Measurements from ENCODE around the gene KLHL17.

KLHL17 gene

DNA sequence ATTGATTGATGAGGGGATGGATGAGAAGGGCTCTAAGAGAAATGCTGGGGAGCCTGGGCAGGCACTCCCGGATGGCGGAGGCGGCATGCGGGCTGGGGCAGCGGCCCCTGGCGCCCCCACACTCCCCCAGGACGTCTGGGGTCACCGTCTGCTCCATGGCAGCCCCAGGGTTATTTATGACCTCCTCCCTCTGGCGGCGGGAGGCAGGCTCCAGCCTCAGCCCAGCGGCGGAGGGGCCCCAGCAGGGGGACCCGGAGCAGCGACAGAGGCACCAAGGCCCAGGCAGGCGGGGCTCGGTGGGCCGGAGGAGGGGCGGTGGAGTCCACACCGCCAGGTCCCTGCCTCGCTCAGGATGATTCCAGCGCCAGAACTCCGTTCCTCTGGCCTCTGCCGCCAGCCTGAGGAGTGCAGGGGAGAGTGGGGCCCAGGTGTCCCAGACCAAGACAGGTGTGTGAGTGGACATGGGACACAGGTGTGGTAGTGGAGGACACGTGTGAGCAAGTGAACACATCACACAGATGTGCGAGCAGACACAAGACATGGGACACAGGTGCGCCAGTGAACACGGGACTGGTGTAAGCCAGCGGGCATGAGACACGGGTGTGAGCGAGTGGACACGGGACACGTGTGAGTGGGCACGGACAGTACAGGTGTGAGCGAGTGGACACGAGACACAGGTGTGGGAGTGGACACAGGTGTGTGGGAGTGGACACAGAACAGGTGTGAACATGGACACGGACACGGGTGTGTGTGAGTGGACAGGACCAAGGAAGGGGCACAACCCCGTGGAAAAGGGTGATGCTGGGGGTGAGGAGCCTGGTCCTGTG lies 39.2 kb upstream of the KLHL17 start:
- in situ Hi-C loops (cut with MboI; ENCODE audit: low sequenced_read_pairs), result no loop called here

DNA sequence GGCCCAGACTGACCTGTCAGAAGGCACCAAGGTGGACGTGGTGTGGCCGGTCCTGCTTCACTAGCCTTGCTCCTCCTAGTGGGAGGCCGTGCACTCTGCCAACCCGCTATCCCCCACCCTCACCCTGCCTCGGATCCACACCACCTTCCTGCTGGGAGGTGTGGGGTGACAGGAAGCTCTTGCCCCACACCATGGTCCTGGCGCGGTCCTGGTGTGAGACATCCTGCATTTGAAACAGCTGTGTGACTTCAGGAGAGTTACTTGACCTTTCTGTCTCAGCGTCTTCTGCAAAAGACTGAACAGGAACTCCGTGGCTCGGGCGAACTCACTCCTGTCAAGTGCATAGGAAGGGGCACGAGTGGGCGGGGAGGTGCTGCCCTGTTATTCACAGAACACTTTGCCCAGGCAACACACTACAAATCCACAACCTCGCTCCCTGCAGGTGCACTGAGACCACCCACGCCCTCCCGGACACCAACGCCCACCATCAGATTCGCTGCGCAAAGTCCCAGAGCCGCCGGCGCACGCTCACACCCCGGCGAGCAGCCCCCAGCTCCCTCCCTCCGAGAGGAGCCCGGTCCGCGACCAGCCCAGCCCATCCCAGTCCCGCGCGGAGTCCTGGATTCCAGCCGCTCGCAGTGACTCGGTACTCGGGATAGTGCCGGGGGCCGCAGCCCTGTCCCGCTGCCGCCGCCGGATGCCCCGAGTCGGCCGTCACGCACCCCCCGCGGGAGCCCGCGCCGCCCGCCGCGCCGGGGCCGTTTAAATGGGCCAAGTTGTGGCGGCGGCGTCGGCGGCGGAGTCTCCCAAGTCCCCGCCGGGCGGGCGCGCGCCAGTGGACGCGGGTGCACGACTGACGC lies 37.0 kb upstream of the KLHL17 start, which contains the start of gene SAMD11:
Gene SAMD11 (plus strand): TSS at position 793 of the 860 bp plus-strand sequence. CDS start 509 bp downstream, outside the sequence.
- in situ Hi-C loops (cut with MboI; ENCODE audit: low sequenced_read_pairs), result no loop called here

DNA sequence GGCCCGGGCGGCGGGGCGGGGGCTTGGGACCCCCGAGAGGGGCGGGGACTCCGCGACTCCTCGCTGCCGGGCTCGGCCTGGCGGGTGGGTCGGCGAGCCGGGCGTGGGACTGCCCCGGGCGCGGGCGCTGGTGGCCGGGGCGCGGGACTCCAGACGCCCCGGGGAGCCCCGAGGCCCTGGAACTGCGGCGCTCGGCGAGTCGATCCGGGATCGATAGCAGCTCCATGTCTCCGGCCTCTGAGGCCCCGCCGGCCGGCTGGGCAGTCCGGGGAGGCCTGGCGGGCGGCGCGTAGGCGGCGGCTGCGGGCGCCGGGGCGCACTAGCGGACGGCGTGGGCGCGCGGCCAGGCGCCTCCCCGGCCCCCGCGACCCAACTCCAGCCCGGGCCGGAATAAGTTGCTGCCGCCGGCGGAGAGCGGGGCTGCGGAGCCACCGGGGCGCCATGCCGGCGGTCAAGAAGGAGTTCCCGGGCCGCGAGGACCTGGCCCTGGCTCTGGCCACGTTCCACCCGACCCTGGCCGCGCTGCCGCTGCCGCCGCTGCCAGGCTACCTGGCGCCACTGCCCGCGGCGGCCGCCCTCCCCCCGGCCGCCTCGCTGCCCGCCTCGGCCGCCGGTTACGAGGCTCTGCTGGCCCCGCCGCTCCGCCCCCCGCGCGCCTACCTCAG lies 36.3 kb upstream of the KLHL17 start:
- in situ Hi-C loops (cut with MboI; ENCODE audit: low sequenced_read_pairs), result no loop called here

DNA sequence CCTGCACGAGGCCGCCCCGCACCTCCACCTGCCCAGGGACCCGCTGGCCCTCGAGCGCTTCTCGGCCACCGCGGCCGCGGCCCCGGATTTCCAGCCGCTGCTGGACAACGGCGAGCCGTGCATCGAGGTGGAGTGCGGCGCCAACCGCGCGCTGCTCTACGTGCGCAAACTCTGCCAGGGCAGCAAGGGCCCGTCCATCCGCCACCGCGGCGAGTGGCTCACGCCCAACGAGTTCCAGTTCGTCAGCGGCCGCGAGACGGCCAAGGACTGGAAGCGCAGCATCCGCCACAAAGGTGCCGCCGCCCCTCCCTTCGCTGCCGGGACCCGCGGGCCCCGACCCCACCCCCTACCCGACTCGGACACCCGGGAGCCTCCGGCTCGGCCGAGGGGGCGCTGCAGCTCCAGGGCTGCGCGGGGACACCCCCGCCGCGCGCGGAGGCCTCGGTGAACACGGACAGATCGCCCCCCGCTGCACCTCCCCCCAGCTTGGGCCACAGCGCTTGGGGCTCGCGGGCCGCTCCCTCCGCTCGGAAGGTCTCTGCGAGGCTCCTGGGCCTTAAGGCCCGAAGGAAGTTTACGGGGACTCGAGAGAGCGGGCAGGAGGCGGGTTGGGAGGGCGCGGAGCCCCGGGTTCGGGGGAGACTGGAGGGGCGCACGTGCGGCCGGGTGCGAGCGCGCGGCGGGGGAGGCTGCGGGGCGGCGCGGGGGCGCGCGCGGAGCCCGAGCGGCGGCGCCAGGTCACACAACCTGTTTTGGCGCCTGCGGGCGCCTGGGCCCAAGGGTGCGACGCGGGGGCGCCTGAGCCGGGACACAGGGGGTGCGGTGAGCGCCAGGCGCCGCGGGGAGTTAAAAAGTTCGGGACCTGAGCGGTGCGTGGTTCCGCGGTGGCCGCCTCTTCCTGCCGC lies 35.5 kb upstream of the KLHL17 start:
- in situ Hi-C loops (cut with MboI; ENCODE audit: low sequenced_read_pairs), result no loop called here

DNA sequence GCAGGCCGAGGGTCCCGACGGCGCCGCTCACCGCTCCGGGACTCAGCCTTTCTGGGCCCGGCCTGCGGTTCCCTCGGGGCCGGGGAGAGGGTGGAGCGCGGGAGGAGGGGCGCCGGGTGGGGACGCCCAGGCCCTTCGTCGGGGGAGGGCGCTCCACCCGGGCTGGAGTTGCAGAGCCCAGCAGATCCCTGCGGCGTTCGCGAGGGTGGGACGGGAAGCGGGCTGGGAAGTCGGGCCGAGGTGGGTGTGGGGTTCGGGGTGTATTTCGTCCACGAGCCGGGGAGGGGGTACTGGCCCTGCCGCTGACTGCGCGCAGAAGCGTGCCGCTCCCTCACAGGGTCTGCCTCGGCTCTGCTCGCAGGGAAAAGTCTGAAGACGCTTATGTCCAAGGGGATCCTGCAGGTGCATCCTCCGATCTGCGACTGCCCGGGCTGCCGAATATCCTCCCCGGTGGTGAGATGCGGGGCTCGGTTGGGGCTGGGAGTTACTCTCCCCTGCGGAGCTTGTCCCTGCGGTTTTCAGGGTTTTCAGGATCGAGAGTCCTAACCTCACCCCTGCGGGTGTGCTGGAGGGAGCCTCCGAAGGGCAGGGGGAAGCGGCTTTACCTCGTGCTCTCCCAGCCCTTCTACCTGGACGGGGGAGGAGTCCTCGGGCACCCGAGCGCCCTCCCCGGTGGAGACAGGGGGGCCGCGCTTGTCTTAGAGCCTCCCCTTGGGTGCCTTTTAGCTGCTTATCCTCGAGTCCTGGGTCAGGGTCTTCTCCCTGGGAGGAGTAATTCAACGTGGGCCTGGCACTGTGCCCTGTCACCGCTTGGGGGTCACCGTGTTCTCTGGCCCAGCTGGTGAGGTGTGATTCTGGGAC lies 34.6 kb upstream of the KLHL17 start:
- in situ Hi-C loops (cut with MboI; ENCODE audit: low sequenced_read_pairs), result no loop called here

DNA sequence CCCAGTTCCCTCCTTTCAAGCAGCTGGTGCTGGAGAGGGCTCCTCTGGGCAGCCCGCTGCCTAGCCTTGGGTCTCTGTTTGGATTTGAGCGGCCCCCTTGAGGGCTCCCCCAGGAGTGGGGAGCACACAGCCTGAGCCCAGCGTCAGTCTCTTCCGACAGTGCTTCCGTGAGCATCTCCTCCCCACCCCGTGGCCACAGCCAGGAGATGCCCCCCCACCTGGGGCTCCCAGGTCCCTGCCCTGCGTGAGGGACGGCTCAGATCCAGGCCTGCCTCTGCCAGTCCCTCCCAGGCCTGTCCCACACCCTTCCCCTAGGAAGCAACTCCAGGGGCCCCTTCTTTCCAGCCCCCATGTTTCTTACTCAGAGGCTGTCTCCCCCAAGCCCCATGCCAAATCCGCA lies 33.1 kb upstream of the KLHL17 start:
- in situ Hi-C loops (cut with MboI; ENCODE audit: low sequenced_read_pairs), result no loop called here

DNA sequence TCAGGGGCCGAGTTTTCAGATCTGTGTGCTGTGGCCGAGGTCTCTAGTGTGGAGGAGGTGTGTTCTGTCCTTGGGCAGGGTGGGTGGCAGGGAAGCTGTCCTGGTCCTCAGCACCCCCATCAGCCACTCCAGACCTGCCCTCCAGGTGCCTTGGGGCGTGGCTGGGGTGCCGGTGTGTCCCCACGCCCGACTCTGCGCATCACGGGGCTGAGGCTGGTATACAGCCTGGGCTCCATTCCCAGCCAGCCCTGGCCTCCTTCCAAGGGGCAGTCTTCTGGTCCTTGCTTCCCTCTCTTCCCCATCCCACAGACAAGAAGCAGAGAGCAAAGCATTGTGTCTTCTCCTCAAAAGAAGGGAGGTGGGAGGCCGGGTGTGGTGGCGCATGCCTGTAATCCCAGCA lies 32.6 kb upstream of the KLHL17 start:
- in situ Hi-C loops (cut with MboI; ENCODE audit: low sequenced_read_pairs), result no loop called here

DNA sequence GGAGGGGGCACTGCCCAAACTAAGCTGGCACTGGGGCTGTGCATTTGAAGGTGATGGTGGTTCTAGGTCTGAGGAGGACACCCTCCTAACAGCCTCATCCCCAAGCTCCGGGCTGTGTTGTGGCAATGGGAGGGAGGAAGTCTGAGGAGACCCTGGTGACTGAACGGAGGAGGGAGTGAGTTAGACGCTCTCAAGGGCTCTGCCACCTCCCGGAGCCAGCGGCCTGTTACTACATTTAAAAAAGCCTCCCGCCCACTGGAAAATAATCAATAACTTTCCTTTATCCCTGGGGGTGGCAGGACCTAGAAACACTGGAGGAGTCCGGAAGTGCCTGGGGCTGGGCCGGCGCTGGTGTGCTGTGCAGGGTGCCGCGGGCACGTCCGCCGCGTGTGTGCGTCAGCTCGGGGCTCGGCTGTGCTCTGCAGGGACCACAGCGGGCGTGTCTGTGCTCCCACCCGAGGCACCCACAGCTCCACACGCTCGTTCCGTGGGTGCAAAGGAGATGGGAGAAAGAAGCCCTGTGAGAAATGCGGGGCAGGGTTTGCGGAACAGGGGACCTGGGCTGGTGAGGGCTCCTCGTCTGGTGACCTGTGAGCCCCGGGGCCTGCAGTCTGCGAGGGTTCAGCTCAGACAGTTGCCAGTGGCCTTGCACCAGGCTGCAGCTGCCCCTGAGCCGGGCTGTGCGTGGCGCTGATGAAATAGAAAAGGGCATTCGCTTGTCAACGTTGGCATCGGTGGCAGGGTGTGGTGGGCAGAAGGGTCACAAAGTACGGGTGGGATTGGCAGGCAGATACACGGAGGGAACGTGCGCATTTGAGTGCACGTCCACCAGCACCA lies 31.3 kb upstream of the KLHL17 start:
- in situ Hi-C loops (cut with MboI; ENCODE audit: low sequenced_read_pairs), result no loop called here

DNA sequence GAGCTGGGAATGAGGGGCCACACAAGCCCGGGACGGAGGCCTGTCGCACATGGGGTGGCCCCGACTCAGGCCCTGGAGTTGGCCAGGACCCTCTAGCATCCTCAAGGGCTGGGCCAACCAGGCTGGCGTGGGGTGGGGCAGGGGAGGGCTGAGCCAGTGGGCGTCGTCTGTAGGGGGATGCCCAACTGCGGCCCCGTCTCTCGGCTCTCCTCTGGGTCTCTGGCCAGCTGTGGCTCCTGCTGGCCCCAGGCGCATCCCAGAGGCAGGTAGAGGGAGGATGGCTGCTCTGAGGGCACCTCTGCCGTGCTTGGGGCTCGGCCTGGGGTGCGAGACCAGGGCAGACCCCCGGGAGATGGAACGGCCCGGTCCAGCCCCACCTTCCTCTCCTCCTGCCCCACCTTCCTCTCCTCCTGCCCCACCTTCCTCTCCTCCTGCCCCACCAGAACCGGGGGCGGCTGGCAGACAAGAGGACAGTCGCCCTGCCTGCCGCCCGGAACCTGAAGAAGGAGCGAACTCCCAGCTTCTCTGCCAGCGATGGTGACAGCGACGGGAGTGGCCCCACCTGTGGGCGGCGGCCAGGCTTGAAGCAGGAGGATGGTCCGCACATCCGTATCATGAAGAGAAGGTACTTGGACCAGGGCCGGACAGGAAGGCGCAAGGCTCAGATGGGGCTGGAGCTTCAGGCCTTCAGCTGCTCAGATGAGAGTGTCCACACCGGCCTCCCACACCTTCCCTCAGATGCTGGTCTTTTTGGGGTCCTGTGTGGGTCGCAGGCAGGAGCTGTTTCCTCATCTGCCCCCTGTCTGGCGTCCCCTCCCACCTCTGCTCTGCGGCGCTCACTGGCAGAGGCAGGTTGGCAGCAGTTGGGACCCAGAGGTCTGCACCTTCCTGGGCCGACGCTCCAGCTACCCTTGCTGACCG lies 30.4 kb upstream of the KLHL17 start:
- in situ Hi-C loops (cut with MboI; ENCODE audit: low sequenced_read_pairs), result no loop called here

DNA sequence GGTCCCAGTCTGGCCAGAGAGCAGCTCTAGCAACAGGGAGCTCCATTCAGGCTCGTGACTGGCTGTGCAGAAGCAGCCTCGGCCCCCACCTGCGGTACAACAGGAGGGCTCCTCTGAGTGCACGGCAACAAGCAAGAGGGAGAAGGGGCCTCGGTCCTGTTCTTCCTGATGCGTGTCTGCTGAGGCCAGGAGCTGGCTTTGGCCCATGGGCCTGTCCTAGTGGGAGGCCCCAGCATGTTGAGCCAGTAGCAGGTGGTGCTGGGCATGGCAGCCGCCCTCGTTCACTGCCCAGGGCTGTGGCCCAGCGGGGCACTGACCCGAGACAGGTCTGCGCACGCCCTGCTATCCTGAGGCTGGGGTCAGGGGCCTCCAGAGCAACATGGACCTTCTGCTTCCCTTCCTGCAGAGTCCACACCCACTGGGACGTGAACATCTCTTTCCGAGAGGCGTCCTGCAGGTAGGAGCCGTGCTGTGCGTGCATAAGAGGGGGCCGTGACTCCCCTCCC lies 29.7 kb upstream of the KLHL17 start:
- in situ Hi-C loops (cut with MboI; ENCODE audit: low sequenced_read_pairs), result no loop called here

DNA sequence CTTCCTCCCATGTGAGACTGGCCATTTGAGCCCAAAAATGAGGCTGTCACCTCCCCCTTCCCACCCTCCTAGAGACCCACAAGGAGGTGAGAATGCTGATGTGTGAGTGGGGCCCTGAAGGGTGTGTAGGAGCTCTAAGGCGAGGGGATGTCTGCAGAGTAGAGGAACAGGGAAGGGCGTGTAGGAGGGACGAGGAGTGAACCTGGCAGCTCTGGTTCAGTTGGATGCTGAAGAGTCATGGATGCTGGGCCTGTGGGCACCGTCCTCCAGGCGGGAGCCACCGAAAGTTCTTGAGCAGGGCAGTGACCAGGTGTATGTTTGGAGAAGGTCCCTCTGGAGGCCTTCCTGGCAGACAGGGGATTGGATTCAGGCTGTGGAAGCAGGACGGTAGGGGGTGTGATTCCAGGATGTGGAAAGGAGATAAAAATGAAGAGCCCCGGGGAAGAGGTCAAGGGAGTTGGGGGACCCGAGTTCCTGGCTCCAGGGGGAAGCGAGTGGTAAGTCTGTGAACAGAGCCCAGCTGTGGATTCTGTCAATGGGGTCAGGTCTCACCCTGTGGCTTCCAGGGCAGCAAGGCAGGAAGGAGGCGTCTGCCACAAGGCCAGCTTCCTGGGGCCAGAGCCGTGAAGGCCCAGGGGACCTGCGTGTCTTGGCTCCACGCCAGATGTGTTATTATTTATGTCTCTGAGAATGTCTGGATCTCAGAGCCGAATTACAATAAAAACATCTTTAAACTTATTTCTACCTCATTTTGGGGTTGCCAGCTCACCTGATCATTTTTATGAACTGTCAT lies 28.8 kb upstream of the KLHL17 start:
- in situ Hi-C loops (cut with MboI; ENCODE audit: low sequenced_read_pairs), result no loop called here

DNA sequence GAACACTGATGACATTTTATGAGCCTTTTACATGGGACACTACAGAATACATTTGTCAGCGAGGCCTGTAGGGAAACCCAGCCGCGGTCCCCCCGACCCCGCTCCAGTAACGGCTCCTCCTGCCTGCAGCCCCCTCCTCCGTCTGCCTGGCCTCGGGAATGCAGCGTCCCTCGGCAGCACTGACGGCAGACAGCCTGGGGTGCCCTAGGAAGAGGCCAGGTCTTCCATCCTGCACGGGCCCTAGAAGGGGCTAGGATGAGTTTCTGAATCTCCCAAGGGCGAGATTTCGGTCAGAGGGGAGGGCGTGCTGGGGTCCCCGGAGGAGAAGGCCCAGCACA lies 28.2 kb upstream of the KLHL17 start:
- in situ Hi-C loops (cut with MboI; ENCODE audit: low sequenced_read_pairs), result no loop called here

DNA sequence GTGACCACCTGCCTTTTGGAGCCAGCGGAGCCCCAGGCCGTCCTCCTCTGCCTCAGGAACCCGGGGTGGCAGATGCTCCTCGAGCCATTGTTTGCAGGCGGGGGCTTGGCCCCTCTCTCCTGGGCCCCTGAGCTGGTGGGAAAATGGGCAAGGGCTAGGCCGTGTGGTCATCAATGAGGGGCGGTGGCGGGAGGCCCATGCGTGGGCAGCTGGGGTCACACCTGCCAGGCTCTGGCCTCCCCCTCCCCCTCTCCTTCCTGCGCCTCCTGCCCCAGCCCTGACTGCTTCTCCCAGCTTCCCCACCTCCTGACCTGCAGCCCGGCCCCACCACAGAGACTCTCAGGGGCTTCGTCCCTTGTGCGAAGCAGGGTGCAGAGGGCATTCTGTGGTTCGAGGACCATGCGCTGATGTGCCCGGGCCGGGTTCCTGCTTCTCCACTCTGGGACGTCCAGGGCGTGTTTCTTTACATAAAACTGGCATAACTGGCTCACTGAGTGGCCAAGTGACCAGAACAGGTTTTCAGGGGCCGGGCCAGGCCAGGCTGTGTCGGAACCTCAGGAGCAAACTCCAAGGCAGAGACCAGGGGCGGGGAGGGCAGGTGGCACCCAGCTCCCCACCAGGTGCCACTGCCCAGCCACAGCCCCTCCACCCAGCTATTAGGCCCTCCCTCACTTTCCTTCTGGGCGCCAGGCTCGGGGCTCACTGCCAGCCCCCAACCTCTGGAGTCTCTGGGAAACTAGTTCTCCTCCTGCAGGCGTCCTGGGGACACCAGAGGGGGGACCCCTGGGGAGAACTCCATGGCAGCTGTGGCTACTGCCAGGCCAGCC lies 27.4 kb upstream of the KLHL17 start:
- in situ Hi-C loops (cut with MboI; ENCODE audit: low sequenced_read_pairs), result no loop called here

DNA sequence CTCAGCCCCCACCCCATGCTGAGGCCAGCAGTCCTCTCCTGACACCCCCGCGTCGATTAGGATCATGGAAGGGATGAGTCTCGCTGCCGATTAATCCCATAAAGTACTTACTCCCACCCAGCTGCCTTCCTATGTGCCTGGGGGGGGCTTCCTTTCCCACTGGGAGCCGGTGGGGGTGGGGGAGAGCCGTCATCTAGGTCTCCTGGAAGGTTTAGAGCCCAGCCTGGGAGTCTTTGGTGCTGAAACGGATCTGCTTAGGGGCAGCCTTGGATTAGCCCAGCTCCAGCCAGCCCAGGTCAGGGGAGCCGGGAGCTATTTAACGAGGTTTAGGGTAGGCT lies 26.8 kb upstream of the KLHL17 start:
- in situ Hi-C loops (cut with MboI; ENCODE audit: low sequenced_read_pairs), result no loop called here

DNA sequence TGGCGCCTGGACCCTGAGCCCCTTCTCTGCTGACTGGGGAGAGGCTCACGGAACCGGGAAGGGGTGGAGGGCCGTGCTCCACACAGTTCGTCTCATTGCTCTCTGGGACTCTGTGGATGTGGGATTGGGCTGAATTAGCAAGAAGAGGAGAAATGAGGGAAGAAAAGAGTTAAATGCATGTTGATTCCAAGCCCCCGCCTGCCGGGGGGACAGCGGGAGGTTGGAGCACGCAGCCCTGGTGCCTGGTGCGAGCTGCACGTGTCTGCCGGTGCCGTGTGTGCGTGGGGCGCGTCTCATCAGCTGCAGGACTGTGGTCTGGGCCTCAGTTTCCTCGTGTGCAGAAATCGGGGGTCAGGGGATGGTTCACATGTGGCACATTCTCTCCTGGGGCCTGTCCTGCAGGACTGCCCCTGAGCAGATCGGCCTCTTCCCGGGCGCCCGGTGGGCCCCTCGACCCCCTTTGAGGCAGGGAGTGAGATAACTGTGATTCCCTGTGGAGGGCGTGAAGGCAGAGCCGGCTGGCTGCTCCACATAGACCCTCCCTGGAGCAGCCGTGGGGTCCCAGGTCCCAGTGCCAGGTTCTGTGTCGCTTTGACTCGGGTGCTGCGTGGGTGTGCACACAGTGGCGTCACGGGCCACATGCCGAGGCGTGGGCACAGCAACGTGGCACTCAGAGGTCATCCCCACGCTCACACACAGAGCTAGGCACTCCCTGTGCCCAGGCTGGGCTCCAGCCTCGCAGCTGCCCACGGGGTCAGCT lies 25.2 kb upstream of the KLHL17 start:
- in situ Hi-C loops (cut with MboI; ENCODE audit: low sequenced_read_pairs), result no loop called here

Data from HL-60/S4 (cell line).